Stimulated activated naive CD8-positive, alpha-beta T cell treated with anti-CD3 and anti-CD28 coated beads, Interleukin-15, amount 100 ng/mL, for 72 hours (primary cell): Measurements from ENCODE around the gene SPRYD3.

ENCODE experiments used
- ATAC-seq: fragments of 150-1000 bp; cut with Tn5 transposase; 2 replicates; pipeline ENCODE4 v1.10.0; 2021; ENCODE audit warnings: mild to moderate bottlenecking, moderate library complexity
- DNase-seq, 2 donors: peaks; one replicate each; pipeline ENCODE4 v3.0.0; 2021 to 2022
- H3K27ac Mint-ChIP-seq, 2 donors: one replicate each; pipeline ENCODE4 v1.8.0; 2022; ENCODE audit warnings: mild to moderate bottlenecking in 2 of 2, mixed read lengths in 2 of 2, moderate library complexity in 2 of 2
- H3K27me3 Mint-ChIP-seq: one replicate; pipeline ENCODE4 v1.8.0; 2022; ENCODE audit warnings: mixed read lengths
- H3K4me1 Mint-ChIP-seq: one replicate; pipeline ENCODE4 v1.8.0; 2022; ENCODE audit warnings: mild to moderate bottlenecking, mixed read lengths
- H3K4me3 Mint-ChIP-seq, 2 donors: one replicate each; pipeline ENCODE4 v1.8.0; 2022; ENCODE audit warnings: mild to moderate bottlenecking in 2 of 2, mixed read lengths in 2 of 2, moderate library complexity in 1 of 2
- H3K9me3 Mint-ChIP-seq, 2 donors: one replicate each; pipeline ENCODE4 v1.8.0; 2022; ENCODE audit warnings: mixed read lengths in 2 of 2

The SPRYD3 gene

GRCh38 chr12:53062977-53063707 is 16.0 kb downstream of the SPRYD3 start:
- Mint-ChIP-seq H3K27ac (no peak overlapping the region), H3K27me3 (no peaks in the 10 kb centered on the region), H3K4me1 (peaks cover 21% of the 10 kb centered on the region), H3K4me3 (no peak overlapping the region), H3K9me3 (no peaks in the 10 kb centered on the region)
- no peak for ATAC-seq
- DNase-seq = no peak

- ATAC-seq (no peak), DNase-seq (no peak)
- peaks cover 20% of the 10 kb centered on the region for H3K4me1 Mint-ChIP-seq
- no peak overlapping the region for H3K4me3 Mint-ChIP-seq
- H3K27ac Mint-ChIP-seq = no peak overlapping the region
- H3K9me3 Mint-ChIP-seq = no peaks in the 10 kb centered on the region
- H3K27me3 Mint-ChIP-seq = no peaks in the 10 kb centered on the region
Measured at GRCh38 chr12:53062011-53062961, 16.9 kb downstream of the SPRYD3 start.

- Mint-ChIP-seq H3K9me3 (no peaks in the 10 kb centered on the region), H3K27me3 (no peaks in the 10 kb centered on the region), H3K4me3 (no peak overlapping the region), H3K4me1 (peaks cover 12% of the 10 kb centered on the region), H3K27ac (peak overlapping the region in 1 of 2 donors; percentile 78)
- ATAC-seq (peak; percentile 29), DNase-seq (no peak)
Measured at GRCh38 chr12:53061404-53062010, 17.7 kb downstream of the SPRYD3 start.

GRCh38 chr12:53060721-53061276 is 18.4 kb downstream of the SPRYD3 start:
- H3K27ac Mint-ChIP-seq = peak overlapping the region in 1 of 2 donors; percentile 78
- no peak overlapping the region for H3K4me3 Mint-ChIP-seq
- H3K9me3 Mint-ChIP-seq = no peaks in the 10 kb centered on the region
- DNase-seq (no peak), ATAC-seq (no peak)
- H3K27me3 Mint-ChIP-seq = peaks cover under 1% of the 10 kb centered on the region
- H3K4me1 Mint-ChIP-seq = peaks cover 5% of the 10 kb centered on the region

- H3K27me3 Mint-ChIP-seq = peaks cover 6% of the 10 kb centered on the region
- no peaks in the 10 kb centered on the region for H3K9me3 Mint-ChIP-seq
- no peak overlapping the region for H3K4me3 Mint-ChIP-seq
- no peak for ATAC-seq
- H3K27ac Mint-ChIP-seq = peak overlapping the region in 1 of 2 donors; percentile 50
- no peak for DNase-seq
- no peaks in the 10 kb centered on the region for H3K4me1 Mint-ChIP-seq
Measured at GRCh38 chr12:53060064-53060720, 19.0 kb downstream of the SPRYD3 start.

- H3K4me1 Mint-ChIP-seq = no peaks in the 10 kb centered on the region
- DNase-seq (no peak), ATAC-seq (peak; percentile 10)
- H3K27me3 Mint-ChIP-seq = peaks cover 7% of the 10 kb centered on the region
- no peaks in the 10 kb centered on the region for H3K9me3 Mint-ChIP-seq
- peak overlapping the region in 1 of 2 donors; percentile 51 for H3K27ac Mint-ChIP-seq
- H3K4me3 Mint-ChIP-seq = no peak overlapping the region
Measured at GRCh38 chr12:53059434-53060063, 19.6 kb downstream of the SPRYD3 start.

- peaks cover 6% of the 10 kb centered on the region for H3K4me1 Mint-ChIP-seq
- DNase-seq = no peak
- peaks cover 7% of the 10 kb centered on the region for H3K27me3 Mint-ChIP-seq
- no peaks in the 10 kb centered on the region for H3K9me3 Mint-ChIP-seq
- H3K27ac Mint-ChIP-seq = peak overlapping the region in 1 of 2 donors; percentile 48
- no peak overlapping the region for H3K4me3 Mint-ChIP-seq
- ATAC-seq = no peak
Measured at GRCh38 chr12:53058674-53059433, 20.3 kb downstream of the SPRYD3 start.

GRCh38 chr12:53057816-53058500 is 21.2 kb downstream of the SPRYD3 start:
- Mint-ChIP-seq H3K4me1 (peaks cover 11% of the 10 kb centered on the region), H3K4me3 (no peak overlapping the region), H3K27ac (peak overlapping the region in 1 of 2 donors; percentile 35), H3K27me3 (peaks cover 7% of the 10 kb centered on the region), H3K9me3 (no peaks in the 10 kb centered on the region)
- ATAC-seq (no peak), DNase-seq (no peak)

- no peak overlapping the region for H3K4me3 Mint-ChIP-seq
Measured at GRCh38 chr12:53056901-53057300, 22.3 kb downstream of the SPRYD3 start.

GRCh38 chr12:53056296-53056695 is 22.9 kb downstream of the SPRYD3 start:
- DNase-seq = no peak
- Mint-ChIP-seq H3K9me3 (no peaks in the 10 kb centered on the region), H3K4me3 (no peak overlapping the region), H3K27ac (no peak overlapping the region), H3K4me1 (peaks cover 18% of the 10 kb centered on the region), H3K27me3 (peaks cover 7% of the 10 kb centered on the region)
- no peak for ATAC-seq

More at GRCh38 chr12:53056901-53057300, 22.3 kb downstream of the SPRYD3 start:
- no peak for ATAC-seq
- DNase-seq = no peak
- peaks cover 17% of the 10 kb centered on the region for H3K4me1 Mint-ChIP-seq
- H3K27me3 Mint-ChIP-seq = peaks cover 7% of the 10 kb centered on the region
- H3K27ac Mint-ChIP-seq = no peak overlapping the region
- no peaks in the 10 kb centered on the region for H3K9me3 Mint-ChIP-seq

GRCh38 chr12:53055471-53056266 is 23.5 kb downstream of the SPRYD3 start:
- no peaks in the 10 kb centered on the region for H3K9me3 Mint-ChIP-seq
- peak overlapping the region; percentile 17 to 58 for H3K4me3 Mint-ChIP-seq
- DNase-seq (no peak), ATAC-seq (no peak)
- H3K4me1 Mint-ChIP-seq = peaks cover 24% of the 10 kb centered on the region
- H3K27ac Mint-ChIP-seq = peak overlapping the region in 1 of 2 donors; percentile 43
- peaks cover 7% of the 10 kb centered on the region for H3K27me3 Mint-ChIP-seq

- peak; percentile 90 for ATAC-seq
- Mint-ChIP-seq H3K4me1 (peaks cover 38% of the 10 kb centered on the region), H3K27ac (peak overlapping the region; percentile 69 to 80), H3K27me3 (peaks cover 7% of the 10 kb centered on the region), H3K4me3 (peak overlapping the region; percentile 88 to 98), H3K9me3 (no peaks in the 10 kb centered on the region)
- DNase-seq = peak; percentile 92 to 93
Measured at GRCh38 chr12:53054112-53054878, 24.9 kb downstream of the SPRYD3 start.
